B cell (primary cell): ENCODE measurements around the gene CXorf49. TPM values are rescaled to one million over a fixed set of nuclear protein-coding genes. Genes with fewer than 3 reads are reported as not detected.

Source experiments
- ATAC-seq: fragments of 200-7000 bp; cut with Tn5 transposase; one replicate; pipeline ENCODE4 v1.10.0; 2021; ENCODE audit warnings: low read depth, mild to moderate bottlenecking, moderate number of reproducible peaks, moderate library complexity
- CTCF ChIA-PET: fragments of 350-600 bp; sonication (Branson Sonifier 250); formaldehyde crosslinking; loops from one replicate; lab custom pipeline; 2021; ENCODE audit warnings: antibody characterized with exemption, inconsistent platforms; lab: Charles Lee
- POLR2A ChIA-PET: fragments of 350-600 bp; sonication (Branson Sonifier 250); formaldehyde crosslinking; loops from one replicate; lab custom pipeline; 2021; ENCODE audit warnings: antibody characterized with exemption; lab: Charles Lee
- DNase-seq: peaks from one replicate; pipeline ENCODE4 v3.0.0; 2013
- H2AFZ ChIP-seq: 2 replicates; pipeline ENCODE4 v1.6.1; 2012; ENCODE audit warnings: mild to moderate bottlenecking, low read depth, low read length; ENCODE audit not compliant: insufficient read depth, poor library complexity, severe bottlenecking
- H3K27ac ChIP-seq, 2 donors: 1 replicate in 1 of 2; 2 replicates in 1 of 2; pipeline ENCODE4 v1.5.1; 2012 to 2013; ENCODE audit warnings: low read length in 2 of 2, mild to moderate bottlenecking in 2 of 2, moderate library complexity in 1 of 2
- H3K27me3 ChIP-seq, 4 experiments: fragments of 200-600 bp in 1 of 4; sonication (generic) in 1 of 4; replicated peaks in 1 of 4; 1 replicate in 2 of 4; 2 replicates in 2 of 4; pipeline versions ENCODE4 v1.6.1 to v1.7.0; 2013 to 2016; ENCODE audit warnings: low read length in 3 of 4, mild to moderate bottlenecking in 2 of 4, mixed read lengths in 1 of 4, moderate library complexity in 1 of 4; ENCODE audit not compliant: insufficient read depth in 4 of 4, control insufficient read depth in 3 of 4; ENCODE audit errors: control extremely low read depth in 1 of 4
- H3K36me3 ChIP-seq, 2 experiments: replicated peaks in 1 of 2; 1 replicate in 1 of 2; 2 replicates in 1 of 2; pipeline versions ENCODE4 v1.6.1 to v1.7.1; 2013; ENCODE audit warnings: low read length in 1 of 2; ENCODE audit not compliant: insufficient read depth in 2 of 2, control insufficient read depth in 1 of 2; ENCODE audit errors: control extremely low read depth in 1 of 2, extremely low read depth in 1 of 2
- H3K4me1 ChIP-seq, 2 donors: fragments of 200-600 bp in 1 of 2; sonication (generic) in 1 of 2; 1 replicate in 1 of 2; 2 replicates in 1 of 2; pipeline versions ENCODE4 v1.5.1 to v1.6.1; 2013 to 2017; ENCODE audit warnings: low read length in 2 of 2; ENCODE audit not compliant: control insufficient read depth in 2 of 2, insufficient read depth in 2 of 2
- H3K4me2 ChIP-seq: replicated peaks from 2 replicates; pipeline ENCODE3; 2012; ENCODE audit warnings: mild to moderate bottlenecking, low read depth, low read length; ENCODE audit not compliant: poor library complexity, severe bottlenecking
- H3K4me3 ChIP-seq, 5 experiments: fragments of 200-600 bp in 1 of 5; sonication (generic) in 1 of 5; 1 replicate in 3 of 5; 2 replicates in 2 of 5; pipeline versions ENCODE4 v1.5.1 to v1.7.0; 2011 to 2016; ENCODE audit warnings: low read length in 4 of 5, mild to moderate bottlenecking in 4 of 5, low read depth in 2 of 5, control low read depth in 1 of 5, moderate library complexity in 1 of 5; ENCODE audit not compliant: insufficient read depth in 1 of 5; ENCODE audit errors: control extremely low read depth in 1 of 5, extremely low read depth in 1 of 5
- H3K79me2 ChIP-seq: fragments of 200-600 bp; sonication (generic); one replicate; pipeline ENCODE4 v1.6.0; 2016; ENCODE audit warnings: low read length; ENCODE audit not compliant: control insufficient read depth, insufficient read depth
- H3K9ac ChIP-seq: fragments of 200-600 bp; sonication (generic); 2 replicates; pipeline ENCODE4 v1.6.1; 2017; ENCODE audit warnings: mild to moderate bottlenecking, low read length, moderate library complexity
- H3K9me3 ChIP-seq, 3 donors: one replicate each; pipeline versions ENCODE4 v1.6.1 to v1.7.1; 2013; ENCODE audit warnings: low read length in 2 of 3; ENCODE audit not compliant: control insufficient read depth in 2 of 3, insufficient read depth in 1 of 3; ENCODE audit errors: control extremely low read depth in 1 of 3
- H4K20me1 ChIP-seq: 2 replicates; pipeline ENCODE4 v1.6.0; 2012; ENCODE audit warnings: mild to moderate bottlenecking, low read length; ENCODE audit not compliant: insufficient read depth, control insufficient read depth, poor library complexity, severe bottlenecking
- H3K27ac Mint-ChIP-seq: one replicate; pipeline ENCODE4 v1.8.0; 2021; ENCODE audit warnings: mixed read lengths
- H3K27me3 Mint-ChIP-seq: one replicate; pipeline ENCODE4 v1.8.0; 2021; ENCODE audit warnings: mixed read lengths
- H3K4me1 Mint-ChIP-seq: one replicate; pipeline ENCODE4 v1.8.0; 2021; ENCODE audit warnings: mixed read lengths
- H3K4me3 Mint-ChIP-seq: one replicate; pipeline ENCODE4 v1.8.0; 2021; ENCODE audit warnings: mixed read lengths
- H3K9me3 Mint-ChIP-seq: one replicate; pipeline ENCODE4 v1.8.0; 2022; ENCODE audit warnings: mixed read lengths; ENCODE audit not compliant: insufficient read depth
- CTCF ChIP-seq: fragments of 200-600 bp; IDR thresholded peaks from one replicate; pipeline ENCODE4 v1.8.0; 2022; ENCODE audit warnings: antibody characterized with exemption, mild to moderate bottlenecking
- EZH2 ChIP-seq: IDR thresholded peaks from 2 replicates; pipeline ENCODE4 v1.6.1; 2012; ENCODE audit warnings: borderline replicate concordance, low read depth, mild to moderate bottlenecking, moderate library complexity, low read length; ENCODE audit not compliant: insufficient read depth, poor library complexity, severe bottlenecking
- WGBS: methylation state at CpG from one replicate; pipeline ENCODE4 v1.1.5; 2013; ENCODE audit warnings: missing lambda C conversion rate; ENCODE audit not compliant: insufficient coverage; 5-methylcytosine and 5-hydroxymethylcytosine counted together
- intact Hi-C: fragments of 100-400 bp; cut with micrococcal nuclease; formaldehyde crosslinking; loops from one replicate; pipeline ENCODE4 v1.10.0; 2022
- polyA plus RNA-seq: library from polyadenylated mRNA; depleted of rRNA; stranded (reverse); fragments of >200 nt; gene quantifications from 2 replicates; pipeline ENCODE4 v1.2.3, GENCODE V29; 2012
- total RNA-seq, 2 donors: library from RNA; stranded (reverse); fragments of 120-200 nt in 1 of 2; gene quantifications; 1 replicate in 1 of 2; 2 replicates in 1 of 2; pipeline versions ENCODE4 v1.2.3 to v1.2.4, GENCODE V29; 2013 to 2022

CXorf49 gene
- total and polyA plus RNA-seq, 2 donors (not counting 1 experiment from before 2014, with no cell fraction given) = not detected

GRCh38 chrX:71667328-71668247 lies 50.5 kb downstream of the CXorf49 start, which contains the start of gene LOC101059915:
Gene LOC101059915, plus strand, starts transcription at chrX:71667546.
- H2AFZ ChIP-seq = no peak within 1 kb of the TSS
- H3K9ac ChIP-seq = no peak within 1 kb of the TSS
- POLR2A ChIA-PET = no interaction called here
- H3K36me3 ChIP-seq = no peaks in the 10 kb centered on the region
- no peak within 1 kb of the TSS for H3K4me3 ChIP-seq
- no peak within 1 kb of the TSS for H3K27ac ChIP-seq
- Mint-ChIP-seq H3K27ac (no peak within 1 kb of the TSS), H3K27me3 (peaks cover 15% of the 10 kb centered on the region), H3K9me3 (no peaks in the 10 kb centered on the region), H3K4me3 (no peak within 1 kb of the TSS), H3K4me1 (peaks cover 6% of the 10 kb centered on the region)
- H3K4me2 ChIP-seq = no peak within 1 kb of the TSS
- no peaks in the 10 kb centered on the region for H4K20me1 ChIP-seq
- DNase-seq (no peak), ATAC-seq (no peak)
- H3K9me3 ChIP-seq = no peaks in the 10 kb centered on the region
- 95% methylated on average over 27 of the region's 50 CpGs for WGBS
- intact Hi-C loops = no loop called here
- CTCF ChIA-PET = no interaction called here
- no peak for TF ChIP-seq EZH2
- TF ChIP-seq CTCF = no peak
- no peaks in the 10 kb centered on the region for H3K79me2 ChIP-seq
- no peaks in the 10 kb centered on the region for H3K27me3 ChIP-seq
- H3K4me1 ChIP-seq = peaks cover 0 to 3% of the 10 kb centered on the region in 2 donors
